ENCODE results near the gene CELF4.

The CELF4 gene

DNA sequence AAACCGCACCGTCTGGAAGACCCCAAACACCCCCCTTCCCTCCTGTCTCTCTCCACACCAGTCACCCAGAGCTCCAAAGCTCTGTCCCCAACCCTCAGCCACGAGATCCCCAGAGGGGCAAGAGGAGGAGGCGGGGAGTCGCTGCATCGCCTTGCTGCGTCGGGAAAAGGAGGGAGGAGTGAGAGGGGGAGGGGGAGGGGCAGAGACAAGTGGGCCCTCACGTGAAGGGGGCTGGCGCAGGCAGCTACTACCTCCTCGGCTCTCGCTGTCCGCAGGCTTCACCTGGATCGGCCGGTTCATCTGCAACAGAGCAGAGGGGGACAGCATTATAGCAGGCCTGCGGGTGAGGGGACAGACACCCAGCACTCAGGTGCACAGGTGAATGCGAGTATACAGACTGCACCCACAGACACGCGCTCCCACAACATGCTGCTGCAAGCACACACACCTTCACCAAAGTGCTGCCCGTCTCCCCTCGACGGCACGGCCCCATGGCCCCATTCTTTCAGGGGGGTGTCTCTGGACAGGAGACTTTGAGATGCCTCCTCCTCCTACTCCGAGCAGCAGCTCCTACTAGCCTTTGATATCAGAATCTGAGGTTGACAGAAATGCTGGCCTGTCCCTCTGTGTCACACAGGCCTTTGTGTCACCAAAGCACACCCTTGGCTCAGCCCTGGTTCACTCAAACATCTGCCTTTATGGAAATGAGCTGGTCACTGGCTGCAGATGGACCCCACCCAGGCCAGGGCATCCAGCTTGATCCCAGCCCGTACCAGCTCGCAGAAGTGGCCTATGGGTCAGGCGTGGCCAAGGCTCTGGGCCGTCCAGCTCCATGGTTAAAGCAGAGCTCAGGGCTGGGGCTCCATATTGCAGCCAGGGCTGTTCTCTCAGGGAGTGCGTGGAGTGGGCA lies 243.8 kb downstream of the CELF4 start:
- DNase-seq (ENCODE audit: low spot score): no peak
- no peaks in the 10 kb centered on the region for H3K9me3 Mint-ChIP-seq
- H3K4me1 Mint-ChIP-seq (ENCODE audit: low read depth): no peaks in the 10 kb centered on the region
- no peak overlapping the region for H3K4me3 Mint-ChIP-seq
- H3K27ac Mint-ChIP-seq: no peak overlapping the region
- H3K27me3 Mint-ChIP-seq (ENCODE audit: low read depth): no peaks in the 10 kb centered on the region
- no peaks in the 10 kb centered on the region for H3K36me3 Mint-ChIP-seq (ENCODE audit: low read depth)

DNA sequence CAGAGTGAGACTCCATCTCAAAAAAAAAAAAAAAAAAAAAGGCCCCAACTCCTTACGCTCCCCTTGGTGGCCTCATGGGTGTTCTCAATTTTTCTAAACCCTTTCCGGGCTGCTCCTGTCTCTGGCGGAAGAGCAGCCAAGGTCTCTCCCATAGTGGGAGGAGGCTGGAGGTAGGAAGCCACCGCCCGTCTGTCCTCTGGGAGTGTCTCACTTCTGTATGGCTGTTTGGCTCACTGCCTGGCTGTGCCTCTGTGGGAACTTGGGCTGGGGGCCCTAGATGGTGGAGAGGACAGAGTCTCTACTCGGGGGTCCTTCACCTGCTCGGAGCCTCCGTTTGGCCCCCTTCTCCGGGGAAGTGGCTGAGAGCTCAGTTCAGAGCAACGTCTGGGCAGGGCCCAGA lies 245.3 kb downstream of the CELF4 start:
- Mint-ChIP-seq H3K4me3 (no peak overlapping the region), H3K27ac (no peak overlapping the region), H3K27me3 (ENCODE audit: low read depth) (no peaks in the 10 kb centered on the region), H3K9me3 (no peaks in the 10 kb centered on the region), H3K4me1 (ENCODE audit: low read depth) (no peaks in the 10 kb centered on the region), H3K36me3 (ENCODE audit: low read depth) (no peaks in the 10 kb centered on the region)
- DNase-seq (ENCODE audit: low spot score): no peak

DNA sequence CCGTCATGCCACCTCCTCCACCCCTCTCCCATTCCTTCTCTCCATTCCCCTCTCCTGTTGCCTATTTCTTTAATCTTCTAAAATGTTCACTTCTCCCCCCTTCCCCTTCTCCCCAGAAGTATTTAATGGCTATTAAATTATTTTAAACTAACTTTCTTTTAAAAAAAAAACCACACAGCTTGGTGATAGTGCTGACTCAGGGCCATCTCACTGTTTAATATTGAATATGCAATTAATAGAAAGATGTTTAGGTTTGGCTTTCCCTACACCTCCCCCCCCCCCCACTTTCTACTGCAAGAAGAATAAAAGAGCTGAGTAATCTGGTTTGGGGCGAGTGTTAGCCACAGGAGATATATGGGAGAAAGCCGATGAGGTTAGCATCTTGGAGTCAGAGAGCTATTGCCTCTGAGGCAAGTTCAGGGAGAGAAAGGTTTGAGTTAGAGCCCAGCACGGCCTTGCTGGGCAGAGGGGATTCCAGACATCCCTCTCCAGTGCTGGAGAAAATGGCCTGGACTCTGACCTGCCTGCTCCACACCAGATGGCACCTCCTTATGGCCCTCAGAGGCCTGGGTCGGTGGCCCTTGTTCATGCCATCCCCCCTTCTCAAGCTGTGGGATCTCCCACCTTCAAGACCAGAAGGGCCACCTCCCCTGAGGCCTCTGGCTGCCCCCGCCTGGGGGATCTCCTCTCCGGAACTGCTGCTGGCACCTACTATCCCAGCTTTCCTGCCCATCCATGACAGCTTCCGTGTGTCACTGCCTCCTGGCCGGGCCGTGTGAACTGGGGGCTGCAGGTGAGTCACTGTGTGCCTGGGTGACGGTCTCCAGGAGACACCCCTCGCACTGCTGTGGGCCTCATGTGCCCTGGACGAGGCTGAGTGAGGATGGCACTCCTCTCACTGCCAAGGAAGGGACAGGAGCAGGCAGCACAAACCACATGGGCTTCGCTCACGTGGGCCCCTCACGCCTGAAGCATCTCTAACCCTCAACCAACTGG lies 246.9 kb downstream of the CELF4 start:
- Mint-ChIP-seq H3K27me3 (ENCODE audit: low read depth) (no peaks in the 10 kb centered on the region), H3K4me3 (no peak overlapping the region), H3K9me3 (no peaks in the 10 kb centered on the region), H3K36me3 (ENCODE audit: low read depth) (no peaks in the 10 kb centered on the region), H3K27ac (no peak overlapping the region), H3K4me1 (ENCODE audit: low read depth) (no peaks in the 10 kb centered on the region)
- no peak for DNase-seq (ENCODE audit: low spot score)

DNA sequence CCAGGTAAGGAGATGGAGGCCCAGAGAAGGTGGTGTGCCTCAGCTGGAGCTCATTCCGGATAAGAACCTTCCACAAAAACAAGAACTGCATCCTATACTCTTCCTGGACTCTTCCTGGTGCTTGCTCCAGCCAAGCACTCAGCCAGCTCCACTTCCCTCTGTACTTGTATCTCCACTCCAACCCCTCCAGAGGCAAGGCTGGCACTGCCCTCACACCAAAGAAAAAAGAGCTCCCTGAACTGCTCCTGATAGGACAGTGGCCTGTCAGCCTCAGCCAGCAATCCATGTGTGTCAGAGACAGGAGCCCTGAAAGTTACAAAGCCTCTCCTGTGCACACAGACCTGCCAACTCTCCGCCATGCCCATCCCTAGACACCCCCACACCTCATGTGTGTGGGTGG lies 248.1 kb downstream of the CELF4 start:
- Mint-ChIP-seq H3K4me3 (no peak overlapping the region), H3K36me3 (ENCODE audit: low read depth) (no peaks in the 10 kb centered on the region), H3K4me1 (ENCODE audit: low read depth) (no peaks in the 10 kb centered on the region), H3K27ac (no peak overlapping the region), H3K27me3 (ENCODE audit: low read depth) (no peaks in the 10 kb centered on the region), H3K9me3 (no peaks in the 10 kb centered on the region)
- DNase-seq (ENCODE audit: low spot score): no peak

DNA sequence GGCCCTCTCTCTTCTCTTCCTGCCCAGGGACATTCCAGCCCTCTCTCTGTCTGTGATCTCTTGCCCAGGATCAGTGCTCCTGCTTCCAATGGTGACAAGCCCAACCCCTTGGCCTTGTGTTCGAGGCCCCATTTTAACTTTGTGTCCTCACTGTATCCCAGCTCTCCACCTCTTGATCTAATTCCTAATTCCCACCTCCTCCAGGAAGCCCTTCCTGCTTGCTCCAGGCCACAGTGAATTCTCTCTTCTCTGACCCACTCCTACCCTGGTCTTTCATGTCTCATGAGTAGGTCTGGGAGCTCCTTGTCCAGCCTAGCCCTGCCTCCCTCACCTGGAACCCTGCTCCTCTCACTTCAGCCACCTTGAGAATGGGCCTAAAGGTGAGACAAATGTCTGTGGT lies 249.1 kb downstream of the CELF4 start:
- Mint-ChIP-seq H3K27ac (no peak overlapping the region), H3K4me3 (no peak overlapping the region), H3K9me3 (no peaks in the 10 kb centered on the region), H3K4me1 (ENCODE audit: low read depth) (no peaks in the 10 kb centered on the region), H3K27me3 (ENCODE audit: low read depth) (no peaks in the 10 kb centered on the region), H3K36me3 (ENCODE audit: low read depth) (no peaks in the 10 kb centered on the region)
- no peak for DNase-seq (ENCODE audit: low spot score)

DNA sequence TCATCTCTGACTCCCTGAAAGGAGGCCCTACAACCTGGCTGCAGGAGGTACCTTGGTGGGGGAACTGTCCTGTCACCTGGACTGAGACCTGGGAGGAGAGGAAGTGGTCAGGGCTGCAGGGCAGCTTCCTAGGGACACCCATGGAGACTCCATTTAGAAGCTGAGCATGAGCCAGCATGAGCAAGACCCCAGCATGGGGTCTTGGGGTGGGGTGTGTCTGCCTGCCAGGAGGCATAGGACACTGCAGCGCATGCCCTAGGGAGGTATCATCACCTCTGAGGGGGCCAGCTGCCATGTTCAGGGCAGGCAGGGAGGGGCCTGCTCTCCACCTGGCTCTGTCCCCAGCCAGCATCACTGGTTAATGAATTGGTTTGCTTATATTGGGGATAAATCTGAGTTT lies 249.7 kb downstream of the CELF4 start:
- H3K27me3 Mint-ChIP-seq (ENCODE audit: low read depth): no peaks in the 10 kb centered on the region
- no peak for DNase-seq (ENCODE audit: low spot score)
- H3K4me1 Mint-ChIP-seq (ENCODE audit: low read depth): no peaks in the 10 kb centered on the region
- H3K27ac Mint-ChIP-seq: no peak overlapping the region
- no peaks in the 10 kb centered on the region for H3K36me3 Mint-ChIP-seq (ENCODE audit: low read depth)
- no peak overlapping the region for H3K4me3 Mint-ChIP-seq
- H3K9me3 Mint-ChIP-seq: no peaks in the 10 kb centered on the region

DNA sequence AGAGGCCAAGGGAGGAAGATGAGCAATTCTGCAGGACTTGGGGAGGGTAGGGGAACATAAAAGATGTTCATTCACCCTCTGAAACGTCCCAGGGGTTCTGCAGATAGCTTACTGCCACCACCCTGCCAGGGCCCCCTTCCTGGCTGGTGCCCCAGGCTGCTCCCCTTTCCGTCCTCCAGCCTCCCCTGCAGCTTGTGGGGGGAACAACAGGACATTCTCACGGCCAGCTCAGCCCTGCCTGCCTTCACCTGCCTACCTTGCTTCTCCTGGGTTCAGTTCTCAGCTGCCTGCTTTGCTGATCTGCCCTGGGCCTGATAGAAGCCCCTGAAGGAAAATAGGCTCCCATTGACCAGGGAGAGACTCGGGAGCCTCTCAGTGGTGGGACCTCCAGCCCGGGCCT lies 251.1 kb downstream of the CELF4 start:
- no peaks in the 10 kb centered on the region for H3K36me3 Mint-ChIP-seq (ENCODE audit: low read depth)
- no peaks in the 10 kb centered on the region for H3K4me1 Mint-ChIP-seq (ENCODE audit: low read depth)
- H3K27me3 Mint-ChIP-seq (ENCODE audit: low read depth): no peaks in the 10 kb centered on the region
- H3K27ac Mint-ChIP-seq: no peak overlapping the region
- H3K4me3 Mint-ChIP-seq: no peak overlapping the region
- DNase-seq (ENCODE audit: low spot score): no peak
- no peaks in the 10 kb centered on the region for H3K9me3 Mint-ChIP-seq

DNA sequence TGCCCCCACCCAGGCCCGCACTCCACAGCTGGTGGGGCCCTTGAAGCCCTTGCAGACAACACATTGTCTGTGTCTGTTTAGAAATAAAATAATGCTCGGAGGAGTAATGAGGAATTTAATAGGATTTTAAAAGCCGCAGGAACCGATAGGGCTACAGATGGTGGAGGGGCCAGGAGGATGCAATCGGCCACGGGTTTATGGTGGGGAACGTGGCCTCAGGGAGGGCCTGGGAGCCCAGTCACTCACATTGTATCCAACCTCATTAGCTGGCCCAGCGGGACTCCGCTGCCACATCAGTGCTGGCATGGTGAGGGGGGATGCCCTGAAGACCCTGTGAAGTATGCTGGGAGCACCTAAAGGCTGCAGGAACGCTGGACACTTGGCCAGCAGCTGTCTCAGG lies 252.0 kb downstream of the CELF4 start:
- Mint-ChIP-seq H3K27ac (no peak overlapping the region), H3K27me3 (ENCODE audit: low read depth) (no peaks in the 10 kb centered on the region), H3K4me1 (ENCODE audit: low read depth) (no peaks in the 10 kb centered on the region), H3K4me3 (no peak overlapping the region), H3K36me3 (ENCODE audit: low read depth) (no peaks in the 10 kb centered on the region), H3K9me3 (no peaks in the 10 kb centered on the region)
- no peak for DNase-seq (ENCODE audit: low spot score)

DNA sequence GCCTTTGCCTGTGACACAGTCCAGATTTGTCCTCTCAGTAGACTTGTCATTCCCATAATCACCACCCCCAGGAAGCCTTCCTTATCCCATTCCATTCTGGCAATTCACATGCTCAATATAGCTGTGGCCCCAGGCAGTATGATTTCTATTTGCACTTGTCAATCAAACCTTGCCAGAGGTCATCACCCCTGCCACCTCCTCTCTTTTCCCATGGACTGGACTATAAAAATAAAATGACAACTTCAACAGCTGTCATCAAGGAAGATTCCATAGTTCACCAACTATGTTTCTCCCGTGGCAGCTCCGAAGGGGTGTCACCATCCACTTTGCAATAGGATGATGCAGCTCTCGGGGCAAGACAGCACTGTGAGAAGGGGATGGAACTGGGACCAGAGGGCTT lies 255.7 kb downstream of the CELF4 start:
- no peaks in the 10 kb centered on the region for H3K36me3 Mint-ChIP-seq (ENCODE audit: low read depth)
- no peaks in the 10 kb centered on the region for H3K4me1 Mint-ChIP-seq (ENCODE audit: low read depth)
- no peak for DNase-seq (ENCODE audit: low spot score)
- H3K9me3 Mint-ChIP-seq: no peaks in the 10 kb centered on the region
- H3K4me3 Mint-ChIP-seq: no peak overlapping the region
- no peaks in the 10 kb centered on the region for H3K27me3 Mint-ChIP-seq (ENCODE audit: low read depth)
- H3K27ac Mint-ChIP-seq: no peak overlapping the region

DNA sequence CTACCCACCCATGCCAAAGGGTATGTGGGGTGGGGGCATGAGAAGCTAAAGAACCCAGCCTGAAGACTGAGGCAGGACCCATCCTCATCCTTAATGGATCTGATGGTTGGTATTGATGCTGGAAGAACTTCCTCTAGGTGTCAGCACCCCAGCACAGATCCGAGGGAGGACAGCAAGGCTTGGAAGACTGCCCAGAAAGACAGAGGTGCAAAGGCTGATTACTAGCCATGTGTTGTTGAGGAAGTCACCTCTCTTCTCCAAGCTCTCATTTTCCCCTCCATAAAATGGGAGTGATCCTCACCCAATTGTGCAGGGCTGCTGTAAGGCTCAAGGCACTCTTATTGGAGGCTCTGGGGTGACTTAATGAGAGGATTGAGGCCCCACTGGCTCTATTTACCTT lies 256.5 kb downstream of the CELF4 start:
- Mint-ChIP-seq H3K27me3 (ENCODE audit: low read depth) (no peaks in the 10 kb centered on the region), H3K36me3 (ENCODE audit: low read depth) (no peaks in the 10 kb centered on the region), H3K9me3 (no peaks in the 10 kb centered on the region), H3K27ac (no peak overlapping the region), H3K4me3 (no peak overlapping the region), H3K4me1 (ENCODE audit: low read depth) (no peaks in the 10 kb centered on the region)
- DNase-seq (ENCODE audit: low spot score): no peak

DNA sequence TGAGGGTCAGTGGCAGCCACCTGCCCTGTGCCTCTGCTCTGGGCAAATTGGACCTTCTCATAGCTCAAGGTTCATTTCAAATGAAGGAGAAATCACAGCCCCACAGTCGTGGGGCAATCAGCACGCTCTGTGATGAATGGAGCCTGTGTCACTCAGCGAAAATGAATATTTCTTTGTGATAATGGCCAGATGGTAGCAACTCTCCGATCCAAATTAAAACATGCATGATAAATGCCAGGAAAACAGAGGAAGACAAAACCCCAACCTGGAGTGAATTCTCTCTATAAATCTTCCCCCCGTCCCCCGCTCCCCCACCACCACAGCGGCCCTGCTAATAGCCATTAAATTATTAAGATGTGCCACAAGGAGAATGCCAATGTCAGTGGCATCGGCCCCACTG lies 258.4 kb downstream of the CELF4 start:
- Mint-ChIP-seq H3K36me3 (ENCODE audit: low read depth) (no peaks in the 10 kb centered on the region), H3K4me1 (ENCODE audit: low read depth) (no peaks in the 10 kb centered on the region), H3K27ac (no peak overlapping the region), H3K27me3 (ENCODE audit: low read depth) (no peaks in the 10 kb centered on the region), H3K9me3 (no peaks in the 10 kb centered on the region), H3K4me3 (no peak overlapping the region)
- no peak for DNase-seq (ENCODE audit: low spot score)

DNA sequence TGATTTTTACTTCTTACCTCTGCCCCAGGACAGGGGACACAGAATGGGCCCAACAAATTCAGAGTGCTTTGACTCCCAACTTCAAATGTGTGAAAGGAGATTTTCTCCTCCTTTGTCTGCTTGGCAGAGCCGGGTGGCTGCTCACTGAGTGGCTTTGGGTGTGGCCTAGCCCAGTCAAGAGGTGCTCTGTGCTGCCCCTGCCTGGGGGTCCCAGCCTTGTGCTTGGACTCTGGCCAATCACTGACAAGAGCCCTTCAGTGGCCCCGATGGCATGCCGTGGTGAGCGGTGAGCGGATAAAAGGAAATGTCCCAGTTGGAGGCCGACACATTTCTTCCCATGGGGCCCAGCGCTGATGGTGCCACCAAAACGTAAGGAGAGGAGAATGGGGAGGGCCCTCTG lies 259.2 kb downstream of the CELF4 start:
- no peaks in the 10 kb centered on the region for H3K27me3 Mint-ChIP-seq (ENCODE audit: low read depth)
- H3K4me3 Mint-ChIP-seq: no peak overlapping the region
- H3K9me3 Mint-ChIP-seq: no peaks in the 10 kb centered on the region
- no peaks in the 10 kb centered on the region for H3K36me3 Mint-ChIP-seq (ENCODE audit: low read depth)
- no peak for DNase-seq (ENCODE audit: low spot score)
- H3K4me1 Mint-ChIP-seq (ENCODE audit: low read depth): no peaks in the 10 kb centered on the region
- H3K27ac Mint-ChIP-seq: no peak overlapping the region

DNA sequence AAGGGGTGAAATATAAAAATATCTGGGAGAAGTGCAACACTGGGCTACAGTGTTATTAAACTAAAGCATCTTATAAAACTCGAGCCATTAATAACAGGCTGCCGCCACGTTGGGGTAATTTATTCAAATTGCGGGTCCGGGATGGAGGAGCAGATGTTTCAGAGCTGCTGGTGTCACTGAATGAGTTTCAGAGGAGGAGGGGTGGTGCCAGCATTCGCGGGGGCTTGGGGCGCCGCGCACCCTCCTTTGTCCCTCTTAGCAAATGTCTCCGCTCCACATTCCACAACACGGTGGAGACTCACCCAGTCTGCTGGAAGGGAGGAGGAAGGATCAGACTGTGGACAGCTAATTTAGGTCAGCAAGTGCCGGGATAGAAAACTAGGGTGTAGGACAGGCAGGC lies 260.5 kb downstream of the CELF4 start:
- Mint-ChIP-seq H3K9me3 (no peaks in the 10 kb centered on the region), H3K36me3 (ENCODE audit: low read depth) (no peaks in the 10 kb centered on the region), H3K27me3 (ENCODE audit: low read depth) (no peaks in the 10 kb centered on the region), H3K4me1 (ENCODE audit: low read depth) (no peaks in the 10 kb centered on the region), H3K27ac (no peak overlapping the region), H3K4me3 (no peak overlapping the region)
- DNase-seq (ENCODE audit: low spot score): no peak

DNA sequence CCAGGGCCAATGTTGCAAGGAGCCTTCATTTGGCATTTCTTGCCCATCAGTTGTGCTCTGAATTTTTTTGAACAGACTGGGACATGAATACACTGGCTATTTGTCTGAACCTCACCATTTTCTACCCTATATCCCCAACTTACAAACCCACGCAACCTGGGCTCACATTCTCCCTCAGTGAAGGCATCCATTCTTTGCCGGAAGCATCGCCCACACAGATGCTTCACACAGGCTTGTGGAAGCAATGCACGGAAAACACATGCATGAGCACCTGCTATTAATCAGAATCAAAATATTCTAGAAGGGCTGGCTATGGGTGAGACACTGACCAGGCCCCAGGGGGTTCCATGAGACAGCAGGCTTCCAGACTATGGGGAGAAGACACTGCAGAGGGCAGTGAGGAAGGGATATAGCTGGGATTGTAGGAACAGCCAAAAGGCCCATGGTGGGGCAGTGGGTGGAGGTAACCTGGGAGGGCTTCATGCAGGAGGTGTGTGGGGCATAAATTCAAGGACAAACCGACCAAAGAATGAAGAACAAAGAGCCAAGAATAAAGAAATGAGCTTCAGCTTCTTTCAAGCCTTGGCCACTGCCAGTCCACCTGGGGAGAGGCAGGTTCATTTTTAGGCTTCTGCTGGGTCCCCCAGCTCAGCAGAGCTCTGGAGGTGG lies 261.5 kb downstream of the CELF4 start:
- Mint-ChIP-seq H3K27me3 (ENCODE audit: low read depth) (no peaks in the 10 kb centered on the region), H3K9me3 (no peaks in the 10 kb centered on the region), H3K4me1 (ENCODE audit: low read depth) (no peaks in the 10 kb centered on the region), H3K4me3 (no peak overlapping the region), H3K27ac (no peak overlapping the region), H3K36me3 (ENCODE audit: low read depth) (no peaks in the 10 kb centered on the region)
- no peak for DNase-seq (ENCODE audit: low spot score)
